ENCODE results near the gene KIAA1671.

Gene KIAA1671

GRCh38 chr22:25205847-25206246 lies 253.3 kb downstream of the KIAA1671 start:
- H3K4me2 ChIP-seq (ENCODE audit: low read depth, low read length, poor library complexity, severe bottlenecking), result no peak overlapping the region
- H3K4me3 ChIP-seq (ENCODE audit: low read length, poor library complexity, severe bottlenecking), result no peak overlapping the region
- no peaks in the 10 kb centered on the region for H3K79me2 ChIP-seq (ENCODE audit: insufficient read depth, low read length)
- TF ChIP-seq EZH2phosphoT487 (IDR thresholded peaks at IDR 0.05; ENCODE audit: borderline replicate concordance) (no peak), CTCF (conservative IDR thresholded peaks at IDR 0.05; ENCODE audit: low read length) (no peak)
- no peaks in the 10 kb centered on the region for H3K36me3 ChIP-seq (ENCODE audit: insufficient read depth, low read length)
- no peaks in the 10 kb centered on the region for H3K4me1 ChIP-seq (ENCODE audit: insufficient read depth, low read length, poor library complexity, severe bottlenecking)
- H2AFZ ChIP-seq (ENCODE audit: low read length), result no peak overlapping the region
- H3F3A ChIP-seq (ENCODE audit: low read depth), result no peaks in the 10 kb centered on the region
- no peaks in the 10 kb centered on the region for H3K9me3 ChIP-seq (ENCODE audit: insufficient read depth, low read depth, low read length)
- no peaks in the 10 kb centered on the region for H3K9me2 ChIP-seq (replicated peaks; ENCODE audit: low read depth, low read length)
- no peaks in the 10 kb centered on the region for H3K27me3 ChIP-seq (ENCODE audit: insufficient read depth, low read length, poor library complexity, severe bottlenecking)
- no peak overlapping the region for H3K9ac ChIP-seq (ENCODE audit: low read depth, low read length, poor library complexity, severe bottlenecking)
- H4K20me1 ChIP-seq (ENCODE audit: insufficient read depth, low read length, poor library complexity, severe bottlenecking), result no peaks in the 10 kb centered on the region

GRCh38 chr22:25206998-25207397 lies 254.5 kb downstream of the KIAA1671 start:
- Histone ChIP-seq H3K9me2 (replicated peaks; ENCODE audit: low read depth, low read length) (no peaks in the 10 kb centered on the region), H4K20me1 (ENCODE audit: insufficient read depth, low read length, poor library complexity, severe bottlenecking) (no peaks in the 10 kb centered on the region), H3K4me1 (ENCODE audit: insufficient read depth, low read length, poor library complexity, severe bottlenecking) (no peaks in the 10 kb centered on the region), H3K27me3 (ENCODE audit: insufficient read depth, low read length, poor library complexity, severe bottlenecking) (no peaks in the 10 kb centered on the region), H2AFZ (ENCODE audit: low read length) (no peak overlapping the region), H3F3A (ENCODE audit: low read depth) (no peaks in the 10 kb centered on the region), H3K9ac (ENCODE audit: low read depth, low read length, poor library complexity, severe bottlenecking) (no peak overlapping the region), H3K4me2 (ENCODE audit: low read depth, low read length, poor library complexity, severe bottlenecking) (no peak overlapping the region), H3K79me2 (ENCODE audit: insufficient read depth, low read length) (no peaks in the 10 kb centered on the region), H3K4me3 (ENCODE audit: low read length, poor library complexity, severe bottlenecking) (no peak overlapping the region), H3K36me3 (ENCODE audit: insufficient read depth, low read length) (no peaks in the 10 kb centered on the region), H3K9me3 (ENCODE audit: insufficient read depth, low read depth, low read length) (no peaks in the 10 kb centered on the region)
- TF ChIP-seq CTCF (conservative IDR thresholded peaks at IDR 0.05; ENCODE audit: low read length) (no peak), EZH2phosphoT487 (IDR thresholded peaks at IDR 0.05; ENCODE audit: borderline replicate concordance) (no peak)

GRCh38 chr22:25207553-25208157 lies 255.1 kb downstream of the KIAA1671 start:
- no peaks in the 10 kb centered on the region for H3K4me1 ChIP-seq (ENCODE audit: insufficient read depth, low read length, poor library complexity, severe bottlenecking)
- TF ChIP-seq EZH2phosphoT487 (IDR thresholded peaks at IDR 0.05; ENCODE audit: borderline replicate concordance) (no peak), CTCF (conservative IDR thresholded peaks at IDR 0.05; ENCODE audit: low read length) (no peak)
- no peak overlapping the region for H2AFZ ChIP-seq (ENCODE audit: low read length)
- H3K9ac ChIP-seq (ENCODE audit: low read depth, low read length, poor library complexity, severe bottlenecking), result no peak overlapping the region
- H4K20me1 ChIP-seq (ENCODE audit: insufficient read depth, low read length, poor library complexity, severe bottlenecking), result no peaks in the 10 kb centered on the region
- H3K27me3 ChIP-seq (ENCODE audit: insufficient read depth, low read length, poor library complexity, severe bottlenecking), result no peaks in the 10 kb centered on the region
- H3F3A ChIP-seq (ENCODE audit: low read depth), result no peaks in the 10 kb centered on the region
- no peaks in the 10 kb centered on the region for H3K9me2 ChIP-seq (replicated peaks; ENCODE audit: low read depth, low read length)
- H3K9me3 ChIP-seq (ENCODE audit: insufficient read depth, low read depth, low read length), result no peaks in the 10 kb centered on the region
- no peaks in the 10 kb centered on the region for H3K79me2 ChIP-seq (ENCODE audit: insufficient read depth, low read length)
- H3K36me3 ChIP-seq (ENCODE audit: insufficient read depth, low read length), result no peaks in the 10 kb centered on the region
- H3K4me3 ChIP-seq (ENCODE audit: low read length, poor library complexity, severe bottlenecking), result no peak overlapping the region
- H3K4me2 ChIP-seq (ENCODE audit: low read depth, low read length, poor library complexity, severe bottlenecking), result no peak overlapping the region

All from Loucy (cell line).